AG04449 (cell line): ENCODE measurements around the gene RPS2.
"Not testable (repeated sequence)": the region's sequence is repeated elsewhere in the genome, so short reads cannot be mapped to it uniquely, and the experiment has no call there.

ENCODE experiments used
- CTCF ChIA-PET: fragments of 350-600 bp; formaldehyde crosslinking; extraction: SDS; loops from one replicate; lab custom pipeline; 2021; ENCODE audit warnings: antibody characterized with exemption; lab: Yijun Ruan, JAX
- POLR2A ChIA-PET: fragments of 400-600, 350-600 bp; formaldehyde crosslinking; extraction: SDS; loops from one replicate; lab custom pipeline; 2020; ENCODE audit warnings: antibody characterized with exemption, inconsistent platforms; lab: Yijun Ruan, JAX
- DNase-seq: peaks from one replicate; pipeline ENCODE4 v3.0.0-alpha.2; 2010; ENCODE audit warnings: low read depth, low spot score
- H3K4me3 ChIP-seq: 2 replicates; pipeline ENCODE4 v1.5.1; 2011; ENCODE audit warnings: low read depth, mild to moderate bottlenecking, control low read depth, low read length
- CTCF ChIP-seq: IDR thresholded peaks from one replicate; pipeline ENCODE4 v1.5.1; 2011; ENCODE audit warnings: mild to moderate bottlenecking, moderate library complexity, low read length, control low read depth, inconsistent platforms; ENCODE audit not compliant: insufficient read depth; ENCODE audit errors: missing control alignments

Gene RPS2

GRCh38 chr16:1965396-1966001, 873 bp upstream of the RPS2 start:
- ChIA-PET POLR2A (interaction anchor here (0.6 to 2.3 kb wide), 29 partner anchors 12 to 225 kb away, joined by 3 to 45 read pairs (median 4); partner anchors contain the start of genes FAHD1, GFER, HAGH and MSRB1), CTCF (interaction anchor here (1.2 to 2.4 kb wide), 2 partner anchors 19 to 175 kb away, joined by 3 to 12 read pairs; no protein-coding TSS in a partner anchor)
- H3K4me3 ChIP-seq = peak overlapping the region; percentile 92
- DNase-seq = no peak
- TF ChIP-seq CTCF = no peak

GRCh38 chr16:1963806-1964505, 670 bp downstream of the RPS2 start:
- CTCF ChIA-PET = interaction anchor here (1.2 to 1.6 kb wide), 3 partner anchors 18 to 176 kb away, joined by 3 to 4 read pairs (median 3); no protein-coding TSS in a partner anchor
- POLR2A ChIA-PET = interaction anchor here (0.6 to 2.3 kb wide), 29 partner anchors 11 to 353 kb away, joined by 3 to 45 read pairs (median 4); partner anchors contain the start of genes FAHD1, GFER, HAGH and MSRB1
- no peak for TF ChIP-seq CTCF
- peak overlapping the region; percentile 92 for H3K4me3 ChIP-seq
- DNase-seq = no peak

- POLR2A ChIA-PET = interaction anchor here (0.7 to 4.0 kb wide), 3 partner anchors 9 to 185 kb away, joined by 3 to 20 read pairs (median 3); partner anchors contain the start of genes NUBP2, SPSB3 and TBL3
- CTCF ChIA-PET = interaction anchor here (0.6 to 1.6 kb wide), 2 partner anchors 178 to 1066 kb away, joined by 3 to 4 read pairs; no protein-coding TSS in a partner anchor
- not testable (repeated sequence) for DNase-seq
- peak overlapping the region; percentile 92 for H3K4me3 ChIP-seq
Measured at GRCh38 chr16:1962161-1963153, 2.2 kb downstream of the RPS2 start.

GRCh38 chr16:1961651-1962067, 3.0 kb downstream of the RPS2 start:
- POLR2A ChIA-PET = interaction anchor here (0.7 to 4.0 kb wide), 2 partner anchors 10 to 179 kb away, joined by 3 to 20 read pairs; partner anchors contain the start of genes NUBP2, SPSB3 and TBL3
- H3K4me3 ChIP-seq = no peak overlapping the region
- TF ChIP-seq CTCF = no peak
- CTCF ChIA-PET = no interaction called here
- no peak for DNase-seq

- peak overlapping the region; percentile 86 for H3K4me3 ChIP-seq
- ChIA-PET POLR2A (interaction anchor here (0.9 to 4.0 kb wide), 4 partner anchors 10 to 23 kb away, joined by 3 to 20 read pairs (median 4); partner anchors contain the start of genes GFER and TBL3), CTCF (interaction anchor here (1.1 to 1.2 kb wide), 2 partner anchors 10 to 97 kb away, joined by 4 to 5 read pairs; no protein-coding TSS in a partner anchor)
- TF ChIP-seq CTCF = no peak
- no peak for DNase-seq
Measured at GRCh38 chr16:1960665-1961630, 3.7 kb downstream of the RPS2 start.
